HEK293 (cell line): ENCODE data around the gene NMNAT1.

Experiments
- CTCF ChIA-PET: fragments of 350-600 bp; formaldehyde crosslinking; extraction: SDS; loops from one replicate; lab custom pipeline; 2021; ENCODE audit warnings: antibody characterized with exemption; lab: Yijun Ruan, JAX
- POLR2A ChIA-PET: fragments of 300-600 bp; formaldehyde crosslinking; extraction: SDS; loops from one replicate; lab custom pipeline; 2020; ENCODE audit warnings: antibody characterized with exemption, inconsistent platforms; lab: Yijun Ruan, JAX
- H3K27ac ChIP-seq: fragments of 200-500 bp; sonication (Bioruptor generic); 2 replicates; pipeline ENCODE4 v1.5.1; 2014; ENCODE audit warnings: low read depth, low read length, control low read depth, inconsistent platforms; ENCODE audit errors: extremely low read depth
- H3K36me3 ChIP-seq, 2 experiments: fragments of 200-500 bp in 1 of 2; sonication (Bioruptor generic) in 1 of 2; 1 replicate in 1 of 2; 2 replicates in 1 of 2; pipeline ENCODE4 v1.5.1; 2014 to 2017; ENCODE audit warnings: inconsistent platforms in 2 of 2, low read length in 2 of 2; ENCODE audit not compliant: control insufficient read depth in 2 of 2, insufficient read depth in 1 of 2
- H3K4me1 ChIP-seq: fragments of 200-500 bp; sonication (Bioruptor generic); 2 replicates; pipeline ENCODE4 v1.5.1; 2014; ENCODE audit warnings: mild to moderate bottlenecking, low read length, inconsistent platforms; ENCODE audit not compliant: control insufficient read depth, insufficient read depth
- H3K4me3 ChIP-seq: 2 replicates; pipeline ENCODE4 v1.5.1; 2011; ENCODE audit warnings: low read depth, mild to moderate bottlenecking, control low read depth, low read length, moderate library complexity
- H3K9me3 ChIP-seq: fragments of 200-500 bp; sonication (Bioruptor generic); 2 replicates; pipeline ENCODE4 v1.5.1; 2014; ENCODE audit warnings: low read depth, low read length, inconsistent platforms; ENCODE audit not compliant: control insufficient read depth, insufficient read depth
- HOXD13 ChIP-seq: sonication (generic); formaldehyde crosslinking; IDR thresholded peaks from 2 replicates; pipeline ENCODE4 v1.8.0; 2022; ENCODE audit warnings: missing genetic modification reagents, borderline replicate concordance
- IKZF3 ChIP-seq: fragments of 450-650 bp; IDR thresholded peaks from 2 replicates; pipeline ENCODE4 v1.5.0; 2018; ENCODE audit warnings: missing biosample characterization, mild to moderate bottlenecking, missing genetic modification characterization, moderate library complexity
- YY1 ChIP-seq: fragments of 450-650 bp; formaldehyde crosslinking; IDR thresholded peaks from 2 replicates; pipeline ENCODE4 v1.5.1; 2018; ENCODE audit warnings: missing biosample characterization, missing genetic modification characterization
- YY2 ChIP-seq: fragments of 450-650 bp; formaldehyde crosslinking; IDR thresholded peaks from 2 replicates; pipeline ENCODE4 v1.5.1; 2016; ENCODE audit warnings: missing biosample characterization, missing genetic modification characterization
- ZBTB8A ChIP-seq: fragments of 450-650 bp; formaldehyde crosslinking; IDR thresholded peaks from 2 replicates; pipeline ENCODE4 v1.5.1; 2016; ENCODE audit warnings: missing biosample characterization, missing genetic modification characterization
- ZIC2 ChIP-seq: fragments of 450-650 bp; formaldehyde crosslinking; IDR thresholded peaks from 2 replicates; pipeline ENCODE4 v1.5.1; 2016; ENCODE audit warnings: missing biosample characterization, missing genetic modification characterization
- ZNF19 ChIP-seq: fragments of 450-650 bp; formaldehyde crosslinking; IDR thresholded peaks from 2 replicates; pipeline ENCODE4; 2016; ENCODE audit warnings: missing biosample characterization, missing genetic modification characterization, low read depth
- ZNF202 ChIP-seq: fragments of 450-650 bp; formaldehyde crosslinking; IDR thresholded peaks from 2 replicates; pipeline ENCODE4 v1.5.1; 2016; ENCODE audit warnings: missing biosample characterization, missing genetic modification characterization, borderline replicate concordance
- ZNF223 ChIP-seq: fragments of 450-650 bp; formaldehyde crosslinking; IDR thresholded peaks from 2 replicates; pipeline ENCODE4 v1.5.1; 2016; ENCODE audit warnings: missing biosample characterization, missing genetic modification characterization
- ZNF350 ChIP-seq: fragments of 450-650 bp; formaldehyde crosslinking; IDR thresholded peaks from 2 replicates; pipeline ENCODE4 v1.5.0; 2017; ENCODE audit warnings: missing biosample characterization, mild to moderate bottlenecking, missing genetic modification characterization
- ZNF354C ChIP-seq: fragments of 450-650 bp; formaldehyde crosslinking; IDR thresholded peaks from 2 replicates; pipeline ENCODE4 v1.5.1; 2016; ENCODE audit warnings: missing biosample characterization, missing genetic modification characterization, low read depth, borderline replicate concordance
- ZNF362 ChIP-seq: fragments of 450-650 bp; formaldehyde crosslinking; IDR thresholded peaks from 2 replicates; pipeline ENCODE4 v1.5.1; 2016; ENCODE audit warnings: missing biosample characterization, missing genetic modification characterization
- ZNF37A ChIP-seq: fragments of 450-650 bp; IDR thresholded peaks from 2 replicates; pipeline ENCODE4 v1.5.1; 2018; ENCODE audit warnings: missing biosample characterization, missing genetic modification characterization
- ZNF433 ChIP-seq: fragments of 450-650 bp; formaldehyde crosslinking; IDR thresholded peaks from 2 replicates; pipeline ENCODE4 v1.5.1; 2016; ENCODE audit warnings: missing biosample characterization, missing genetic modification characterization, low read depth
- ZNF558 ChIP-seq: fragments of 450-650 bp; formaldehyde crosslinking; IDR thresholded peaks from 2 replicates; pipeline ENCODE4 v1.5.1; 2016; ENCODE audit warnings: missing biosample characterization, missing genetic modification characterization
- ZNF704 ChIP-seq: fragments of 450-650 bp; formaldehyde crosslinking; IDR thresholded peaks from 2 replicates; pipeline ENCODE4 v1.5.1; 2016; ENCODE audit warnings: missing biosample characterization, missing genetic modification characterization
- ZNF792 ChIP-seq: fragments of 450-650 bp; formaldehyde crosslinking; IDR thresholded peaks from 2 replicates; pipeline ENCODE4 v1.5.1; 2016; ENCODE audit warnings: missing biosample characterization, missing genetic modification characterization
- ZSCAN5A ChIP-seq: fragments of 450-650 bp; formaldehyde crosslinking; IDR thresholded peaks from 2 replicates; pipeline ENCODE4 v1.5.1; 2016; ENCODE audit warnings: missing biosample characterization, missing genetic modification characterization
- TF ChIP-seq, protein P1 (sequence below): fragments of 450-650 bp; formaldehyde crosslinking; IDR thresholded peaks from 2 replicates; pipeline ENCODE4 v1.5.1; 2016; ENCODE audit warnings: missing biosample characterization, missing genetic modification characterization

NMNAT1 gene

GRCh38 chr1:9904596-9904995 is 38.7 kb upstream of the NMNAT1 start:
- Histone ChIP-seq H3K36me3 (no peaks in the 10 kb centered on the region), H3K27ac (no peak overlapping the region), H3K4me1 (0 out of 2 replicates have a peak, but pooled peaks cover 4% of the 10 kb centered on the region), H3K4me3 (no peak overlapping the region), H3K9me3 (no peaks in the 10 kb centered on the region)
- TF ChIP-seq ZBTB8A (tag by site-specific recombination) (no peak), ZSCAN5A (tag by site-specific recombination) (no peak), ZNF19 (tag by site-specific recombination) (no peak), HOXD13 (CRISPR knock-in tag) (no peak), ZNF704 (tag by site-specific recombination) (no peak), ZNF350 (tag by site-specific recombination) (no peak), IKZF3 (tag by site-specific recombination) (no peak), ZNF558 (tag by site-specific recombination) (no peak), ZNF792 (tag by site-specific recombination) (no peak), ZNF433 (tag by site-specific recombination) (no peak), ZNF362 (no peak), ZNF354C (tag by site-specific recombination) (no peak), ZNF223 (no peak), ZNF202 (tag by site-specific recombination) (no peak), YY2 (tag by site-specific recombination) (no peak)
- TF ChIP-seq, protein P1, sequence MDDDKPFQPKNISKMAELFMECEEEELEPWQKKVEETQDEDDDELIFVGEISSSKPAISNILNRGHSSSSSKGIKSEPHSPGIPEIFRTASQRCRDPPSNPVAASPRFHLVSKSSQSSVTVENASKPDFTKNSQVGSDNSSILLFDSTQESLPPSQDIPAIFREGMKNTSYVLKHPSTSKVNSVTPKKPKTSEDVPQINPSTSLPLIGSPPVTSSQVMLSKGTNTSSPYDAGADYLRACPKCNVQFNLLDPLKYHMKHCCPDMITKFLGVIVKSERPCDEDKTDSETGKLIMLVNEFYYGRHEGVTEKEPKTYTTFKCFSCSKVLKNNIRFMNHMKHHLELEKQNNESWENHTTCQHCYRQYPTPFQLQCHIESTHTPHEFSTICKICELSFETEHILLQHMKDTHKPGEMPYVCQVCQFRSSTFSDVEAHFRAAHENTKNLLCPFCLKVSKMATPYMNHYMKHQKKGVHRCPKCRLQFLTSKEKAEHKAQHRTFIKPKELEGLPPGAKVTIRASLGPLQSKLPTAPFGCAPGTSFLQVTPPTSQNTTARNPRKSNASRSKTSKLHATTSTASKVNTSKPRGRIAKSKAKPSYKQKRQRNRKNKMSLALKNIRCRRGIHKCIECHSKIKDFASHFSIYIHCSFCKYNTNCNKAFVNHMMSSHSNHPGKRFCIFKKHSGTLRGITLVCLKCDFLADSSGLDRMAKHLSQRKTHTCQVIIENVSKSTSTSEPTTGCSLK (tag by site-specific recombination), result no peak
- ChIA-PET CTCF (interaction anchor here (1.0 to 1.1 kb wide), 2 partner anchors 9 to 46 kb away, joined by 4 read pairs; no protein-coding TSS in a partner anchor), POLR2A (interaction anchor here (0.7 kb wide), 1 partner anchor 14 kb away, joined by 8 read pairs; no protein-coding TSS in a partner anchor)

- TF ChIP-seq ZIC2, result peak; percentile 62
- no peak for TF ChIP-seq ZNF37A (tag by site-specific recombination)
- no peak for TF ChIP-seq YY1 (tag by site-specific recombination)
- Histone ChIP-seq H3K9me3 (no peaks in the 10 kb centered on the region), H3K36me3 (no peaks in the 10 kb centered on the region), H3K4me3 (no peak overlapping the region), H3K27ac (no peak overlapping the region), H3K4me1 (0 out of 2 replicates have a peak, but pooled peaks cover 4% of the 10 kb centered on the region)
- ChIA-PET POLR2A (no interaction called here), CTCF (interaction anchor here (1.0 kb wide), 1 partner anchor 9 kb away, joined by 4 read pairs; no protein-coding TSS in a partner anchor)
These were observed 38.3 kb upstream of the NMNAT1 start for GRCh38 chr1:9905010-9905409.
